HEK293 (cell line): ENCODE results near the gene SLC34A3.

ENCODE experiments used
- GLI4 ChIP-seq: fragments of 450-650 bp; formaldehyde crosslinking; IDR thresholded peaks from 2 replicates; pipeline ENCODE4 v1.5.1; 2016; ENCODE audit warnings: missing biosample characterization, missing genetic modification characterization
- KLF16 ChIP-seq: fragments of 450-650 bp; formaldehyde crosslinking; IDR thresholded peaks from 2 replicates; pipeline ENCODE4 v1.5.1; 2017; ENCODE audit warnings: missing biosample characterization, missing genetic modification characterization
- KLF7 ChIP-seq: fragments of 450-650 bp; formaldehyde crosslinking; IDR thresholded peaks from 2 replicates; pipeline ENCODE4 v1.5.1; 2016; ENCODE audit warnings: missing biosample characterization, missing genetic modification characterization, borderline replicate concordance
- KLF9 ChIP-seq: fragments of 450-650 bp; formaldehyde crosslinking; IDR thresholded peaks from 2 replicates; pipeline ENCODE4 v1.5.1; 2016; ENCODE audit warnings: missing biosample characterization, missing genetic modification characterization, low read depth
- PBX3 ChIP-seq: sonication (generic); formaldehyde crosslinking; IDR thresholded peaks from 2 replicates; pipeline ENCODE4 v1.8.1; 2022; ENCODE audit warnings: mild to moderate bottlenecking, moderate library complexity, missing genetic modification reagents
- SCRT1 ChIP-seq: fragments of 450-650 bp; formaldehyde crosslinking; IDR thresholded peaks from 2 replicates; pipeline ENCODE4 v1.5.1; 2016; ENCODE audit warnings: missing biosample characterization, missing genetic modification characterization, borderline replicate concordance
- ZBTB11 ChIP-seq: fragments of 450-650 bp; formaldehyde crosslinking; conservative IDR thresholded peaks from 2 replicates; pipeline ENCODE4 v1.5.1; 2016; ENCODE audit warnings: low read depth, missing biosample characterization, missing genetic modification characterization
- ZBTB44 ChIP-seq: fragments of 450-650 bp; IDR thresholded peaks from 2 replicates; pipeline ENCODE4 v1.5.1; 2018; ENCODE audit warnings: missing biosample characterization, mild to moderate bottlenecking, missing genetic modification characterization
- ZBTB7A ChIP-seq: fragments of 450-650 bp; formaldehyde crosslinking; IDR thresholded peaks from 2 replicates; pipeline ENCODE4 v1.5.1; 2016; ENCODE audit warnings: low read depth, missing biosample characterization, missing genetic modification characterization
- ZFHX2 ChIP-seq: fragments of 450-650 bp; formaldehyde crosslinking; conservative IDR thresholded peaks from 2 replicates; pipeline ENCODE4 v1.5.1; 2016; ENCODE audit warnings: missing biosample characterization, missing genetic modification characterization
- ZNF146 ChIP-seq: fragments of 450-650 bp; formaldehyde crosslinking; IDR thresholded peaks from 2 replicates; pipeline ENCODE4 v1.5.1; 2016; ENCODE audit warnings: missing biosample characterization, missing genetic modification characterization
- ZNF202 ChIP-seq: fragments of 450-650 bp; formaldehyde crosslinking; IDR thresholded peaks from 2 replicates; pipeline ENCODE4 v1.5.1; 2016; ENCODE audit warnings: missing biosample characterization, missing genetic modification characterization, borderline replicate concordance
- ZNF341 ChIP-seq: fragments of 450-650 bp; formaldehyde crosslinking; IDR thresholded peaks from 2 replicates; pipeline ENCODE4; 2016; ENCODE audit warnings: low read depth, missing biosample characterization, missing genetic modification characterization
- ZNF391 ChIP-seq: fragments of 450-650 bp; formaldehyde crosslinking; IDR thresholded peaks from 2 replicates; pipeline ENCODE4 v1.5.1; 2016; ENCODE audit warnings: low read depth, missing biosample characterization, missing genetic modification characterization, borderline replicate concordance
- ZNF394 ChIP-seq: fragments of 450-650 bp; formaldehyde crosslinking; IDR thresholded peaks from 2 replicates; pipeline ENCODE4 v1.5.1; 2016; ENCODE audit warnings: missing biosample characterization, missing genetic modification characterization, mild to moderate bottlenecking, moderate library complexity, borderline replicate concordance
- ZNF433 ChIP-seq: fragments of 450-650 bp; formaldehyde crosslinking; IDR thresholded peaks from 2 replicates; pipeline ENCODE4 v1.5.1; 2016; ENCODE audit warnings: missing biosample characterization, missing genetic modification characterization, low read depth
- ZNF488 ChIP-seq: fragments of 450-650 bp; formaldehyde crosslinking; IDR thresholded peaks from 2 replicates; pipeline ENCODE4 v1.5.1; 2016; ENCODE audit warnings: missing biosample characterization, missing genetic modification characterization
- ZNF501 ChIP-seq: fragments of 450-650 bp; formaldehyde crosslinking; IDR thresholded peaks from 2 replicates; pipeline ENCODE4 v1.5.1; 2016; ENCODE audit warnings: missing biosample characterization, missing genetic modification characterization
- ZNF610 ChIP-seq: fragments of 450-650 bp; formaldehyde crosslinking; IDR thresholded peaks from 2 replicates; pipeline ENCODE4 v1.5.1; 2016; ENCODE audit warnings: missing biosample characterization, missing genetic modification characterization, borderline replicate concordance
- ZNF626 ChIP-seq: fragments of 450-650 bp; sonication (Bioruptor Pico); formaldehyde crosslinking; IDR thresholded peaks from 2 replicates; pipeline ENCODE4 v1.5.1; 2018; ENCODE audit warnings: missing biosample characterization, missing genetic modification characterization, inconsistent platforms
- ZNF660 ChIP-seq: fragments of 450-650 bp; IDR thresholded peaks from 2 replicates; pipeline ENCODE4 v1.5.1; 2018; ENCODE audit warnings: missing biosample characterization, mild to moderate bottlenecking, missing genetic modification characterization
- TF ChIP-seq, protein P1 (sequence below): IDR thresholded peaks from 2 replicates; pipeline ENCODE4 v1.6.1; 2011; ENCODE audit warnings: mild to moderate bottlenecking, low read depth, low read length, borderline replicate concordance
- TF ChIP-seq, protein P2 (sequence below): fragments of 450-650 bp; formaldehyde crosslinking; IDR thresholded peaks from 2 replicates; pipeline ENCODE4 v1.5.1; 2016; ENCODE audit warnings: missing biosample characterization, missing genetic modification characterization, borderline replicate concordance
- TF ChIP-seq, protein P3 (sequence below): fragments of 450-650 bp; formaldehyde crosslinking; IDR thresholded peaks from 2 replicates; pipeline ENCODE4 v1.5.1; 2016; ENCODE audit warnings: missing biosample characterization, missing genetic modification characterization

The SLC34A3 gene

GRCh38 chr9:137240841-137241489 is 10.3 kb downstream of the SLC34A3 start, which contains the start of gene TUBB4B (continued):
- TF ChIP-seq ZBTB44 = 0 out of 2 replicates have a peak, but pooled peaks have one; percentile 18
- TF ChIP-seq ZFHX2 (tag by site-specific recombination) = peak; percentile 92
- TF ChIP-seq, protein P1, sequence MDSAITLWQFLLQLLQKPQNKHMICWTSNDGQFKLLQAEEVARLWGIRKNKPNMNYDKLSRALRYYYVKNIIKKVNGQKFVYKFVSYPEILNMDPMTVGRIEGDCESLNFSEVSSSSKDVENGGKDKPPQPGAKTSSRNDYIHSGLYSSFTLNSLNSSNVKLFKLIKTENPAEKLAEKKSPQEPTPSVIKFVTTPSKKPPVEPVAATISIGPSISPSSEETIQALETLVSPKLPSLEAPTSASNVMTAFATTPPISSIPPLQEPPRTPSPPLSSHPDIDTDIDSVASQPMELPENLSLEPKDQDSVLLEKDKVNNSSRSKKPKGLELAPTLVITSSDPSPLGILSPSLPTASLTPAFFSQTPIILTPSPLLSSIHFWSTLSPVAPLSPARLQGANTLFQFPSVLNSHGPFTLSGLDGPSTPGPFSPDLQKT = peak; percentile 65; the same call in 1 of the 2 replicates
- TF ChIP-seq, protein P2, sequence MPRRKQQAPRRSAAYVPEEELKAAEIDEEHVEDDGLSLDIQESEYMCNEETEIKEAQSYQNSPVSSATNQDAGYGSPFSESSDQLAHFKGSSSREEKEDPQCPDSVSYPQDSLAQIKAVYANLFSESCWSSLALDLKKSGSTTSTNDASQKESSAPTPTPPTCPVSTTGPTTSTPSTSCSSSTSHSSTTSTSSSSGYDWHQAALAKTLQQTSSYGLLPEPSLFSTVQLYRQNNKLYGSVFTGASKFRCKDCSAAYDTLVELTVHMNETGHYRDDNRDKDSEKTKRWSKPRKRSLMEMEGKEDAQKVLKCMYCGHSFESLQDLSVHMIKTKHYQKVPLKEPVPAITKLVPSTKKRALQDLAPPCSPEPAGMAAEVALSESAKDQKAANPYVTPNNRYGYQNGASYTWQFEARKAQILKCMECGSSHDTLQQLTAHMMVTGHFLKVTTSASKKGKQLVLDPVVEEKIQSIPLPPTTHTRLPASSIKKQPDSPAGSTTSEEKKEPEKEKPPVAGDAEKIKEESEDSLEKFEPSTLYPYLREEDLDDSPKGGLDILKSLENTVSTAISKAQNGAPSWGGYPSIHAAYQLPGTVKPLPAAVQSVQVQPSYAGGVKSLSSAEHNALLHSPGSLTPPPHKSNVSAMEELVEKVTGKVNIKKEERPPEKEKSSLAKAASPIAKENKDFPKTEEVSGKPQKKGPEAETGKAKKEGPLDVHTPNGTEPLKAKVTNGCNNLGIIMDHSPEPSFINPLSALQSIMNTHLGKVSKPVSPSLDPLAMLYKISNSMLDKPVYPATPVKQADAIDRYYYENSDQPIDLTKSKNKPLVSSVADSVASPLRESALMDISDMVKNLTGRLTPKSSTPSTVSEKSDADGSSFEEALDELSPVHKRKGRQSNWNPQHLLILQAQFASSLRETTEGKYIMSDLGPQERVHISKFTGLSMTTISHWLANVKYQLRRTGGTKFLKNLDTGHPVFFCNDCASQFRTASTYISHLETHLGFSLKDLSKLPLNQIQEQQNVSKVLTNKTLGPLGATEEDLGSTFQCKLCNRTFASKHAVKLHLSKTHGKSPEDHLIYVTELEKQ (tag by site-specific recombination) = 0 out of 2 replicates have a peak, but pooled peaks have one; percentile 11
- peak; percentile 67; the same call in 1 of the 2 replicates for TF ChIP-seq ZNF610 (tag by site-specific recombination)
- TF ChIP-seq SCRT1 (tag by site-specific recombination) = no peak
- TF ChIP-seq ZNF433 (tag by site-specific recombination) = no peak
- peak; percentile 55; the same call in 1 of the 2 replicates for TF ChIP-seq GLI4 (tag by site-specific recombination)
- TF ChIP-seq ZNF488 = no peak
- TF ChIP-seq, protein P3, sequence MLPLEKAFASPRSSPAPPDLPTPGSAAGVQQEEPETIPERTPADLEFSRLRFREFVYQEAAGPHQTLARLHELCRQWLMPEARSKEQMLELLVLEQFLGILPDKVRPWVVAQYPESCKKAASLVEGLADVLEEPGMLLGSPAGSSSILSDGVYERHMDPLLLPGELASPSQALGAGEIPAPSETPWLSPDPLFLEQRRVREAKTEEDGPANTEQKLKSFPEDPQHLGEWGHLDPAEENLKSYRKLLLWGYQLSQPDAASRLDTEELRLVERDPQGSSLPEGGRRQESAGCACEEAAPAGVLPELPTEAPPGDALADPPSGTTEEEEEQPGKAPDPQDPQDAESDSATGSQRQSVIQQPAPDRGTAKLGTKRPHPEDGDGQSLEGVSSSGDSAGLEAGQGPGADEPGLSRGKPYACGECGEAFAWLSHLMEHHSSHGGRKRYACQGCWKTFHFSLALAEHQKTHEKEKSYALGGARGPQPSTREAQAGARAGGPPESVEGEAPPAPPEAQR (tag by site-specific recombination) = 0 out of 2 replicates have a peak, but pooled peaks have one; percentile 23
- TF ChIP-seq ZNF660 (tag by site-specific recombination) = peak; percentile 68; the same call in 1 of the 2 replicates
- TF ChIP-seq KLF7 (tag by site-specific recombination) = peak; percentile 29; the same call in 1 of the 2 replicates
- peak; percentile 100 for TF ChIP-seq PBX3 (CRISPR knock-in tag)
- no peak for TF ChIP-seq ZNF626
- peak; percentile 89 for TF ChIP-seq KLF16 (tag by site-specific recombination)
- peak; percentile 71 for TF ChIP-seq ZBTB11 (tag by site-specific recombination)
- TF ChIP-seq ZNF501 (tag by site-specific recombination) = 0 out of 2 replicates have a peak, but pooled peaks have one; percentile 15
- TF ChIP-seq ZBTB7A (tag by site-specific recombination) = peak; percentile 36; the same call in 1 of the 2 replicates
- no peak for TF ChIP-seq ZNF202 (tag by site-specific recombination)
- TF ChIP-seq ZNF341 (tag by site-specific recombination) = peak; percentile 37; the same call in 1 of the 2 replicates
- TF ChIP-seq ZNF146 (tag by site-specific recombination) = peak; percentile 17; the same call in 1 of the 2 replicates
- TF ChIP-seq KLF9 = peak; percentile 62; the same call in 1 of the 2 replicates
- TF ChIP-seq ZNF394 (tag by site-specific recombination) = peak; percentile 49; the same call in 1 of the 2 replicates
- peak; percentile 93 for TF ChIP-seq ZNF391
